Upper lobe of left lung (tissue), 6 donors: Measurements from ENCODE around the gene TCF7. TPM values are rescaled to one million over a fixed set of nuclear protein-coding genes. Genes with fewer than 3 reads are reported as not detected.
"Not testable (repeated sequence)": the region's sequence is repeated elsewhere in the genome, so short reads cannot be mapped to it uniquely, and the experiment has no call there.

Experiments
- ATAC-seq, 2 donors: fragments of 200-7000 bp; cut with Tn5 transposase; one replicate each; pipeline ENCODE4 v1.9.1; 2022; ENCODE audit warnings: mild to moderate bottlenecking in 2 of 2, moderate library complexity in 2 of 2; ENCODE audit not compliant: low FRiP score in 2 of 2
- DNase-seq, 2 donors: peaks; one replicate each; pipeline ENCODE4 v3.0.0-alpha.2; 2019 to 2020
- H3K27ac ChIP-seq, 4 donors: fragments of 200-600 bp; sonication (generic); one replicate each; pipeline ENCODE4 v1.5.1; 2016 to 2019
- H3K27me3 ChIP-seq, 4 donors: fragments of 200-600 bp; sonication (generic); one replicate each; pipeline ENCODE4 v1.5.1; 2017 to 2019
- H3K36me3 ChIP-seq, 4 donors: fragments of 200-600 bp; sonication (generic); one replicate each; pipeline ENCODE4 v1.5.1; 2016 to 2019
- H3K4me1 ChIP-seq, 4 donors: fragments of 200-600 bp; sonication (generic); one replicate each; pipeline ENCODE4 v1.5.1; 2018 to 2019
- H3K4me3 ChIP-seq, 4 donors: fragments of 200-600 bp; sonication (generic); one replicate each; pipeline ENCODE4 v1.5.1; 2017 to 2019; ENCODE audit warnings: mild to moderate bottlenecking in 2 of 4, moderate library complexity in 1 of 4
- H3K9me3 ChIP-seq, 4 donors: fragments of 200-600 bp; sonication (generic); one replicate each; pipeline ENCODE4 v1.5.1; 2018 to 2019
- EP300 ChIP-seq, 4 donors: sonication (generic); formaldehyde crosslinking; IDR thresholded peaks; one replicate each; pipeline ENCODE4 v1.5.1; 2017; ENCODE audit warnings: antibody characterized with exemption in 4 of 4, control low read depth in 2 of 4
- POLR2A ChIP-seq, 4 donors: fragments of 450-650 bp; IDR thresholded peaks; one replicate each; pipeline ENCODE4 v1.5.1; 2016 to 2017; ENCODE audit warnings: antibody characterized with exemption in 4 of 4, mild to moderate bottlenecking in 2 of 4
- POLR2AphosphoS5 ChIP-seq, 2 donors: sonication (generic); formaldehyde crosslinking; IDR thresholded peaks; one replicate each; pipeline ENCODE4 v1.5.1; 2017; ENCODE audit warnings: antibody characterized with exemption in 2 of 2
- WGBS, 2 donors: methylation state at CpG; one replicate each; pipeline ENCODE4 v1.1.5; 2017 to 2018; 5-methylcytosine and 5-hydroxymethylcytosine counted together
- total RNA-seq, 6 donors: library from RNA; depleted of rRNA in 4 of 6; stranded (reverse); fragments of >200 nt in 4 of 6; gene quantifications; one replicate each; pipeline versions ENCODE4 v1.1.0 to v1.2.1, GENCODE V29; 2016 to 2021
- TF ChIP-seq, protein P1 (sequence below), 6 experiments: fragments of 450-650 bp in 4 of 6; fragments of 200-600 bp in 2 of 6; sonication (generic) in 2 of 6; IDR thresholded peaks; one replicate each; pipeline ENCODE4 v1.5.1; 2016 to 2019; ENCODE audit warnings: antibody characterized with exemption in 6 of 6
- donor health status: DM: no; HTN: no; CAD: no; lungs with moderate emphysema.
- donor health status: DM: no; HTN: yes; CAD: no; lungs with severe emphysema.

TCF7 gene
- total RNA-seq, 6 donors from 2014 or later = 3.5 to 7.4 (median 5.8) TPM

DNA sequence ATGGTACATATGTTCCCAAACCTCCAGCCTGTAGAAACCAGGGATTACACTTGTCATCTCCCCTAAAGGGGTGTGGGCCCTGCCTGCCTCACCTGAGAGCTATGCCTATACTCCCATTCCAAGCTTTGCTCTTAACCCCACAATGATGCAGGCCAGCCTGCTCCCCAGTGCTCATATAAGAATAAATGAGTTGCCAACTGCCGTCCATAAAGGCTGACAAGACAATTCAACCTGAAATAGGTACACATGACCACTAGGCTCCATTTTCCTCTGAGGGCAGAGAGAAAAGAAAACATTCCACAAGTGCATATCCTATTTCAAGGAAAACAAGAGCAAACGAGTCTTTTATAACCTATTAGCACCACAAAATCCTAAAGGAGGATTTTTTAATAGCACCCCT is 33.8 kb downstream of the TCF7 start:
- H3K27me3 ChIP-seq = no peaks in the 10 kb centered on the region
- H3K4me3 ChIP-seq = no peak overlapping the region
- H3K27ac ChIP-seq = no peak overlapping the region
- ATAC-seq (no peak), DNase-seq (no peak)
- 81 to 82% methylated on average over 2 of the region's 2 CpGs for WGBS, 2 donors
- H3K36me3 ChIP-seq = peaks cover 0 to 87% (median 46%) of the 10 kb centered on the region in 4 donors
- TF ChIP-seq POLR2AphosphoS5 (IDR thresholded peaks at IDR 0.05) (no peak), POLR2A (IDR thresholded peaks at IDR 0.05) (no peak), EP300 (IDR thresholded peaks at IDR 0.05) (no peak)
- TF ChIP-seq, protein P1, sequence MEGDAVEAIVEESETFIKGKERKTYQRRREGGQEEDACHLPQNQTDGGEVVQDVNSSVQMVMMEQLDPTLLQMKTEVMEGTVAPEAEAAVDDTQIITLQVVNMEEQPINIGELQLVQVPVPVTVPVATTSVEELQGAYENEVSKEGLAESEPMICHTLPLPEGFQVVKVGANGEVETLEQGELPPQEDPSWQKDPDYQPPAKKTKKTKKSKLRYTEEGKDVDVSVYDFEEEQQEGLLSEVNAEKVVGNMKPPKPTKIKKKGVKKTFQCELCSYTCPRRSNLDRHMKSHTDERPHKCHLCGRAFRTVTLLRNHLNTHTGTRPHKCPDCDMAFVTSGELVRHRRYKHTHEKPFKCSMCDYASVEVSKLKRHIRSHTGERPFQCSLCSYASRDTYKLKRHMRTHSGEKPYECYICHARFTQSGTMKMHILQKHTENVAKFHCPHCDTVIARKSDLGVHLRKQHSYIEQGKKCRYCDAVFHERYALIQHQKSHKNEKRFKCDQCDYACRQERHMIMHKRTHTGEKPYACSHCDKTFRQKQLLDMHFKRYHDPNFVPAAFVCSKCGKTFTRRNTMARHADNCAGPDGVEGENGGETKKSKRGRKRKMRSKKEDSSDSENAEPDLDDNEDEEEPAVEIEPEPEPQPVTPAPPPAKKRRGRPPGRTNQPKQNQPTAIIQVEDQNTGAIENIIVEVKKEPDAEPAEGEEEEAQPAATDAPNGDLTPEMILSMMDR (IDR thresholded peaks at IDR 0.05) = no peak
- H3K4me1 ChIP-seq = peaks cover 28 to 65% (median 35%) of the 10 kb centered on the region in 4 donors
- H3K9me3 ChIP-seq = no peaks in the 10 kb centered on the region

DNA sequence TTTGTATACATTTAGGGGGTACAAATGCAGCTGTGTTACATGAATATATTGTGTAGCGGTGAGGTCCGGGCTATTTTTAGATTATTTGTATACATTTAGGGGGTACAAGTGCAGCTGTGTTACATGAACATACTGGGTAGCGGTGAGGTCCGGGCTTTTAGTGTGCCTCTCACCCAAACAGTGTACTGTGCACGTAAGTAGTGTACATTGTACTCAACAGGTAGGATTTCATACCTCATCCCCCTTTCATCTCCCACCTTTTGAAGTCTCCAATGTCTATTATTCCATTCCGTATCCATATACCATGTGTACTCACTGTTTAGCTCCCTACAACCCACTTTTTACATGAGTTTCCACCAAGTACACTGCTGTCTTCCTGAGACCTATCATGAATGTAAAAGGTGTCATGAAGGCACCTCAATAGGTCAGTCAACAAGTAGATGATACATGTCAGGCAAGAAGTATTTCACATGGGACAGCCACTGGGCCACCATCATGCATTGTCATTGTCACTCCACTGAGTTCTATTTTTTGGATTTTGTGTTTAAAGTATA is 34.6 kb downstream of the TCF7 start:
- TF ChIP-seq, protein P1 (IDR thresholded peaks at IDR 0.05) = no peak
- no peak for TF ChIP-seq POLR2A (IDR thresholded peaks at IDR 0.05)
- no peak for TF ChIP-seq POLR2AphosphoS5 (IDR thresholded peaks at IDR 0.05)
- no peak for TF ChIP-seq EP300 (IDR thresholded peaks at IDR 0.05)
- Histone ChIP-seq H3K4me1 (peaks cover 28 to 65% (median 35%) of the 10 kb centered on the region in 4 donors), H3K27ac (peak overlapping the region in 1 of 4 donors; percentile 25), H3K4me3 (no peak overlapping the region), H3K27me3 (no peaks in the 10 kb centered on the region), H3K9me3 (no peaks in the 10 kb centered on the region), H3K36me3 (peaks cover 0 to 89% (median 42%) of the 10 kb centered on the region in 4 donors)
- no peak for ATAC-seq
- DNase-seq = no peak
- WGBS, 2 donors = 86 to 89% methylated on average over 6 of the region's 6 CpGs

DNA sequence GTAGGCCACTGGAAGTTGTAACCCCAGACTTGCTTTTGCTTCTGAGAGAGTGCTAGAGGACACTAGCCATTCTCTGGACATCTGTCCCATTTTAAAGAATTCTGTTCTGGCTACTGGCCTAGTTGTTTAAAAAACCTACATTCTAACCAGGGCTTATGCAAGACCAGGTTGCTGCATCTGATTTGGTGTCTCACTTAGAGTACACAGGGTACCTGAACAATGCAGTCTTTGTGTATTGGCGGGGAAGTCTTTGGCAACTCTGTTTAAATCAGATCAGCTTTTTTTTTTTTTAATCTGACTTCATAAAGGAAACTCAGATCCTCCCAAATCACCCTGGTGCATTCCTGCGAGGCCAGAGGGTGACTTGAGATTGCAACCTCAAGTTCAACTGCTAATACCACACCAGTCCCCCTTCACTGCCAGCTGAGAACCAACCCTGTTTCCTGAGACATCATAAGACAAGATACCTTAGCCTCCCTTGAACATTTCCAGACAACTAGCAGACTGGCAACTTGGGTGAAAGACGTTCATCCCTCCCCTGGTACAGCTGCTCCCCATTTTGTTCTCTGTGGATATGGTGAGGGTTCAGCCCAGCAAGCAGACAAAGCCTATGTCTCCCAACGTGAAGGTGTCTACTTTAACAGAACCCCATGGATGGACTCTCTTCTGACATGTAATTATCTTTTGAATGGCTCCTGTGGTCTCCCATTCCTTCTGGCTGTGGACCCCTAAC is 35.3 kb downstream of the TCF7 start:
- H3K27me3 ChIP-seq = no peaks in the 10 kb centered on the region
- TF ChIP-seq POLR2A (IDR thresholded peaks at IDR 0.05) = no peak
- TF ChIP-seq, protein P1 (IDR thresholded peaks at IDR 0.05) = no peak
- no peak for TF ChIP-seq POLR2AphosphoS5 (IDR thresholded peaks at IDR 0.05)
- TF ChIP-seq EP300 (IDR thresholded peaks at IDR 0.05) = no peak
- DNase-seq (no peak), ATAC-seq (no peak)
- whole genome bisulfite sequencing, 2 donors = 49 to 64% methylated on average over 3 to 4 of the region's 4 CpGs
- H3K27ac ChIP-seq = peak overlapping the region in 1 of 4 donors; percentile 64
- peaks cover 0 to 89% (median 35%) of the 10 kb centered on the region in 4 donors for H3K36me3 ChIP-seq
- no peak overlapping the region for H3K4me3 ChIP-seq
- H3K9me3 ChIP-seq = no peaks in the 10 kb centered on the region
- H3K4me1 ChIP-seq = peaks cover 28 to 65% (median 36%) of the 10 kb centered on the region in 4 donors

DNA sequence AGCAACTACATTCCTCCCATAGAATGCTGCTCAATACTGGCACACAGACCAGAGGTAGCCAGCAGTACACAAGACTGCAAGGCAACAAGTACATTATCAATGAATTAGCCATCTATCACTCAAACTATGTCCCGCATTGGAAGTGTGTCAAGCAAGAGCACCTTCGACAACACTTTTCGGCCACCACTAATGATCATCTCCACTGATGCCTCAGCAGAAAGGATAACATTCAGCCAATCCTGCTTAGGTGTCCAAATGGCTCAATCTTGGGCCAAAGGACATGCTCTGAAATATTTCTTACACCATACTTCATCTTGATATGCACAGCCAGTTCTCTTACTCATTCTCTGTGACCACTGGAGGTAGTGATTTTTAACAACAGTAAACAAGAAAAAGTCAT is 37.2 kb downstream of the TCF7 start:
- Histone ChIP-seq H3K4me3 (no peak overlapping the region), H3K36me3 (peaks cover 0 to 91% (median 33%) of the 10 kb centered on the region in 4 donors), H3K4me1 (peaks cover 28 to 48% (median 37%) of the 10 kb centered on the region in 4 donors), H3K27ac (peak overlapping the region in 2 of 4 donors; percentile 3 to 64), H3K9me3 (no peaks in the 10 kb centered on the region), H3K27me3 (no peaks in the 10 kb centered on the region)
- WGBS, 2 donors = 94 to 96% methylated on average over 3 of the region's 3 CpGs
- TF ChIP-seq POLR2AphosphoS5 (IDR thresholded peaks at IDR 0.05) = no peak
- TF ChIP-seq EP300 (IDR thresholded peaks at IDR 0.05) = no peak
- TF ChIP-seq, protein P1 (IDR thresholded peaks at IDR 0.05) = no peak
- no peak for TF ChIP-seq POLR2A (IDR thresholded peaks at IDR 0.05)
- ATAC-seq (no peak), DNase-seq (no peak)

DNA sequence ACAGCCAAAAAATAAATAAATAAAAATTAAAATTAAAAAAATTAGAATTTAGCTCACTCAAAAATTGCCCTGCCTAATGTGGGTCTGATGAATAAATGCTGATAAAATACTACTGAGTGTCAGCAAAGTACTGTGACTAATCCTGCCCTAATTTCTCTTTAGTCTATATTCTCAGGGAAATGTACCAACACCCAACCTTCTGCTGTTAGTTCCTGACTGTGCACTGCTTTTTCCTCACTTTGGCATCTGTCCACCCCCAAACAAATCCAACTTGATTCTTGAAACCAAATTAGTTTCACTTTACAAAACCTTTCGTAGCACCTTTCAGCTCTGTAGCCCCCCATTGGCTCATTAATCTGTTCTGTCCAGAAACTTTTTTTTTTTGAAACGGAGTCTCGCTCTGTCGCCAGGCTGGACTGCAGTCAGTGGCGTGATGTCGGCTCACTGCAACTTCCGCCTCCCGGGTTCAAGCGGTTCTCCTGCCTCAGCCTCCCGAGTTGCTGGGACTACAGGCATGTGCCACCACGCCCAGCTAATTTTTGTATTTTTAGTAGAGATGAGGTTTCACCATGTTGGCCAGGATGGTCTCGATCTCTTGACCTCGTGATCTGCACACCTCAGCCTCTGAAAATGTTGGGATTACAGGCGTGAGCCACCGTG is 37.8 kb downstream of the TCF7 start:
- Histone ChIP-seq H3K27ac (peak overlapping the region in 1 of 4 donors; percentile 64), H3K36me3 (peaks cover 0 to 91% (median 30%) of the 10 kb centered on the region in 4 donors), H3K4me1 (peaks cover 22 to 43% (median 32%) of the 10 kb centered on the region in 4 donors)
- WGBS, 2 donors = 96 to 97% methylated on average over 15 of the region's 15 CpGs
- DNase-seq, ATAC-seq, H3K9me3 ChIP-seq, H3K27me3 ChIP-seq, H3K4me3 ChIP-seq: not testable (repeated sequence)
